Stimulated activated CD4-positive, alpha-beta T cell treated with anti-CD3 and anti-CD28 coated beads, Interleukin-2, amount 100 ng/mL, for 24 hours (primary cell): ENCODE data around the gene NDUFA8.

ENCODE experiments used
- DNase-seq, 2 donors: peaks; one replicate each; pipeline ENCODE4 v3.0.0-alpha.2; 2020

The NDUFA8 gene

GRCh38 chr9:122095010-122095767 lies 64.4 kb downstream of the NDUFA8 start:
- peak; percentile 52 to 60 for DNase-seq
